Stimulated activated CD4-positive, alpha-beta T cell treated with anti-CD3 and anti-CD28 coated beads, TNF-alpha, amount 100 ng/mL, for 48 hours (primary cell): ENCODE data around the gene CAPZB.
"Not testable (repeated sequence)": the region's sequence is repeated elsewhere in the genome, so short reads cannot be mapped to it uniquely, and the experiment has no call there.

Source experiments
- DNase-seq, 3 donors: peaks; one replicate each; pipeline ENCODE4 v3.0.0-alpha.2; 2020; ENCODE audit warnings: low read depth in 3 of 3

The CAPZB gene

GRCh38 chr1:19310720-19311502 lies 174.4 kb downstream of the CAPZB start:
- DNase-seq = no peak

GRCh38 chr1:19310061-19310460 lies 175.3 kb downstream of the CAPZB start:
- no peak for DNase-seq

- no peak for DNase-seq
Observed at GRCh38 chr1:19309123-19309813, 176.1 kb downstream of the CAPZB start.

- DNase-seq = no peak
Observed at GRCh38 chr1:19308509-19308907, 176.8 kb downstream of the CAPZB start.

- DNase-seq = no peak
Observed at GRCh38 chr1:19307794-19308508, 177.4 kb downstream of the CAPZB start.

GRCh38 chr1:19306941-19307340 lies 178.4 kb downstream of the CAPZB start:
- no peak for DNase-seq

- no peak for DNase-seq
Observed at GRCh38 chr1:19305880-19306279, 179.5 kb downstream of the CAPZB start.

- not testable (repeated sequence) for DNase-seq
Observed at GRCh38 chr1:19304081-19304480, 181.3 kb downstream of the CAPZB start.

- no peak for DNase-seq
Observed at GRCh38 chr1:19300211-19300610, 185.1 kb downstream of the CAPZB start.

GRCh38 chr1:19294638-19295037 lies 190.7 kb downstream of the CAPZB start:
- no peak for DNase-seq

- DNase-seq = no peak
Observed at GRCh38 chr1:19289244-19289643, 196.1 kb downstream of the CAPZB start.
